Gastroesophageal sphincter (tissue), 3 donors: ENCODE data around the gene UCK1.

Experiments
- CTCF ChIP-seq, 4 experiments: fragments of 200-600 bp in 2 of 4; fragments of 450-650 bp in 2 of 4; sonication (generic) in 1 of 4; IDR thresholded peaks; one replicate each; pipeline ENCODE4 v1.5.1; 2017 to 2019; ENCODE audit warnings: antibody characterized with exemption in 4 of 4, mild to moderate bottlenecking in 2 of 4, moderate library complexity in 2 of 4
- EP300 ChIP-seq: sonication (generic); formaldehyde crosslinking; IDR thresholded peaks from one replicate; pipeline ENCODE4 v1.6.1; 2017; ENCODE audit warnings: antibody characterized with exemption, mild to moderate bottlenecking
- POLR2A ChIP-seq, 2 donors: fragments of 450-650 bp; IDR thresholded peaks; one replicate each; pipeline ENCODE4 v1.6.1; 2017; ENCODE audit warnings: antibody characterized with exemption in 2 of 2, mild to moderate bottlenecking in 2 of 2, moderate library complexity in 1 of 2

DNA sequence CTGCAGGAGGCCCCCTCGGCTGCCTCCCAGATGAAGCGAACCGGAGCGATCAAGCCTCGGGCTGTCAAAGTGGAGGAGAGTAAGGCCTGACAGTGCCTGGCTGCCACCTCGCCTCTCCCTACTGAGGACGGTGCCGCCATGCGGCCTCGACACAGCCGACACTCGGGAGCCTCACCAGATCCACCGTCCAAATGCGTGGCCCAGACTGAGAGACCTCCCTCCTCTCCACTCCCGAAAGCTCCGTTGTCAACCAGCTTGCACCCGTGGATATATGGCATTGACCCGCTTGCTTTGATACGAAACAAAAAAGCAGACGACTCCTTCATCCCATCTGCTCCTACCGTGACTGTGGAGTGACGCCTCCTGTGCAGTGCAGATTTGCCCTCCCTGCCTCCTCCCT, 35.3 kb downstream of the UCK1 start:
- no peak for TF ChIP-seq CTCF (IDR thresholded peaks at IDR 0.05)
- TF ChIP-seq POLR2A (IDR thresholded peaks at IDR 0.05): no peak
- TF ChIP-seq EP300: no peak
